ENCODE data around the gene SEPHS1. TPM values are rescaled to one million over a fixed set of nuclear protein-coding genes. Genes with fewer than 3 reads are reported as not detected.
"Not testable (repeated sequence)": the region's sequence is repeated elsewhere in the genome, so short reads cannot be mapped to it uniquely, and the experiment has no call there.

Gene SEPHS1
- total RNA-seq, 1 donor from 2014 or later = 52.9 TPM

DNA sequence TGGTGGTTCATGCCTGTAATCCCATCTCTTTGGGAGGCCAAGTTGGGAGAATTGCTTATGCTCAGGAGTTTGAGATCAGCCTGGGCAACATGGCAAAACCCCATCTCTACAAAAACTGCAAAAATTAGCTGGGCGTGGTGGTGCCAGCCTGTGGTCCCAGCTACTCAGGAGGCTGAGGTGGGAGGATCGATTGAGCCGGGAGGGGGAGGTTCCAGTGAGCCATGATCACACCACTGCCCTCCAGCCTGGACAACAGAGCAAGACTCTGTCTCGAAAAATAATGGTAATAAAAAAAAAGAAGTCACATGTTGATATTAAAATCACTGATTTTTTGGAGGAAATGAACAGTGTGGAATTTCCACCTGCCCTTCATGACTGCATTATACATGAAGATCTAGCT is 64.0 kb downstream of the SEPHS1 start:
- H3K4me1 Mint-ChIP-seq (ENCODE audit: low read depth) = no peaks in the 10 kb centered on the region
- H3K36me3 Mint-ChIP-seq (ENCODE audit: low read depth) = peaks cover 33% of the 10 kb centered on the region
- no peak overlapping the region for H3K27ac Mint-ChIP-seq (ENCODE audit: unreplicated experiment)
- no peak for DNase-seq (ENCODE audit: low spot score)
- TF ChIP-seq, protein P1, sequence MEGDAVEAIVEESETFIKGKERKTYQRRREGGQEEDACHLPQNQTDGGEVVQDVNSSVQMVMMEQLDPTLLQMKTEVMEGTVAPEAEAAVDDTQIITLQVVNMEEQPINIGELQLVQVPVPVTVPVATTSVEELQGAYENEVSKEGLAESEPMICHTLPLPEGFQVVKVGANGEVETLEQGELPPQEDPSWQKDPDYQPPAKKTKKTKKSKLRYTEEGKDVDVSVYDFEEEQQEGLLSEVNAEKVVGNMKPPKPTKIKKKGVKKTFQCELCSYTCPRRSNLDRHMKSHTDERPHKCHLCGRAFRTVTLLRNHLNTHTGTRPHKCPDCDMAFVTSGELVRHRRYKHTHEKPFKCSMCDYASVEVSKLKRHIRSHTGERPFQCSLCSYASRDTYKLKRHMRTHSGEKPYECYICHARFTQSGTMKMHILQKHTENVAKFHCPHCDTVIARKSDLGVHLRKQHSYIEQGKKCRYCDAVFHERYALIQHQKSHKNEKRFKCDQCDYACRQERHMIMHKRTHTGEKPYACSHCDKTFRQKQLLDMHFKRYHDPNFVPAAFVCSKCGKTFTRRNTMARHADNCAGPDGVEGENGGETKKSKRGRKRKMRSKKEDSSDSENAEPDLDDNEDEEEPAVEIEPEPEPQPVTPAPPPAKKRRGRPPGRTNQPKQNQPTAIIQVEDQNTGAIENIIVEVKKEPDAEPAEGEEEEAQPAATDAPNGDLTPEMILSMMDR (IDR thresholded peaks at IDR 0.05) = no peak
- no peak overlapping the region for H3K4me3 Mint-ChIP-seq (ENCODE audit: unreplicated experiment)
- no peaks in the 10 kb centered on the region for H3K9me3 Mint-ChIP-seq (ENCODE audit: low read depth)
- no peaks in the 10 kb centered on the region for H3K27me3 Mint-ChIP-seq (ENCODE audit: low read depth)

DNA sequence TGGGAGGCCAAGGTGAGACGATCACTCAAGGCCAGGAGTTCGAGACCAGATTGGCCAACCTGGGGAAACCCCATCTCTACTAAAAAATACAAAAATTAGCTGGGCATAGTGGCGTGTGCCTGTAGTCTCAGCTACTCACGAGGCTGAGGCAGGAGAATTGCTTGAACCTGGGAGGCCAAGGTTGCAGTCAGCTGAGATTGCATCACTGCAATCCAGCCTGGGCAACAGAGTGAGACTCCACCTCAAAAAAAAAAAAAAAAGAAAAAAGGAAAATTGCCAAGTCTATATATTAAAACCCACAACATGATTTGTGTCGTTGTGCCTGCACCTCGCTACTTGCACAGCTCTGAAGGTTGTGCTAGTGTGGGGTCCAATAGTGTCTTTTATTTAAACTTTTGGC is 65.7 kb downstream of the SEPHS1 start:
- not testable (repeated sequence) for H3K4me1 Mint-ChIP-seq (ENCODE audit: low read depth); DNase-seq (ENCODE audit: low spot score)
- peaks cover 22% of the 10 kb centered on the region for H3K36me3 Mint-ChIP-seq (ENCODE audit: low read depth)

DNA sequence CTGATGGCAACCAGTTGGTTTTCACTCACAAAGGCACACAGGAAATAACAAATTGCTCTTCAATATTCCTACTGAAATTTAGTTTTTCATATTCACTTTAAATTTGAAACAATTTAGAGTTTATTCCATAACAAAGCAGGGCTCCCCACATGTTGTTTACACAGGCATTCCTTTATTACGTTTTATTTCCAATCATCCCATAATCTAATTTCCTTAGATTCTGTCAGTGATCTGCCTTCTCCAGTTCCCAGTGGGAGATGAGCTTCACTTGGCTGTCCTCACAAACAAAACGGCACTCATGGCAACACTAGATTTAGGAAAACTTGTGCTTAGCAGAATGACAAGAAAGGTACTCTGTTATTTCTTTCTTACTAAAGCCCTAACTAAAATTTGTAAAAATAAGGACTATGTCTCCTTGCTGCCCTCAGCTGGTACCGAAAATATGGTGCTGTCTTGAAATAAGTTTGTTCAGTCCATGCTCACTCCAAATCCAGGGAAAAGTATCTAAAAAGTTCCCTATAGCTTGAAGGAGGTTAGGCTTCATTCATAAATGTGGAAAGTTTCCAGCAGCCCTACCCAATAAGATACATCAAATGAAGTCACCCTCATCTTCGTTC is 71.2 kb downstream of the SEPHS1 start:
- TF ChIP-seq, protein P1 (IDR thresholded peaks at IDR 0.05) = peak; percentile 70
- Mint-ChIP-seq H3K9me3 (ENCODE audit: low read depth) (no peaks in the 10 kb centered on the region), H3K4me3 (ENCODE audit: unreplicated experiment) (no peak overlapping the region), H3K27me3 (ENCODE audit: low read depth) (no peaks in the 10 kb centered on the region), H3K4me1 (ENCODE audit: low read depth) (peaks cover 3% of the 10 kb centered on the region), H3K36me3 (ENCODE audit: low read depth) (peaks cover 13% of the 10 kb centered on the region), H3K27ac (ENCODE audit: unreplicated experiment) (no peak overlapping the region)
- DNase-seq (ENCODE audit: low spot score) = no peak

More for the DNA sequence above, 65.7 kb downstream of the SEPHS1 start:
- not testable (repeated sequence) for H3K27me3 Mint-ChIP-seq (ENCODE audit: low read depth); H3K27ac Mint-ChIP-seq (ENCODE audit: unreplicated experiment); H3K4me3 Mint-ChIP-seq (ENCODE audit: unreplicated experiment); H3K9me3 Mint-ChIP-seq (ENCODE audit: low read depth)

DNA sequence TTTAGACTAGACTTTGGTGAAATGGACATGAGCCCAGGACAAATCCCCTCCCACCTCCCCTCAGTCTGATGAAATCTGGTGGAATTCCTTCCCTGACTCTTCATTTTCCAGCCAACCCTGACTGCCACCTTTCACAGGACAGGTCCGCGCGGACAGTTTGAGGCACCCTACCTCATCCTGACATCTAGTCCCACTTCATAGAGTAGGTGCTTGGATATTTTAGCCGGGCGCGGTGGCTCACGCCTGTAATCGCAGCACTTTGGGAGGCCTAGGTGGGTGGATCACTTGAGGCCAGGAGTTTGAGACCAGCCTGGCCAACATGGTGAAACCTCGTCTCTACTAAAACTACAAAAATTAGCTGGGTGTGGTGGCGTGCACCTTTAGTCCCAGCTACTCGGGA is 71.9 kb downstream of the SEPHS1 start:
- not testable (repeated sequence) for H3K9me3 Mint-ChIP-seq (ENCODE audit: low read depth); H3K27me3 Mint-ChIP-seq (ENCODE audit: low read depth); H3K4me1 Mint-ChIP-seq (ENCODE audit: low read depth); DNase-seq (ENCODE audit: low spot score); H3K4me3 Mint-ChIP-seq (ENCODE audit: unreplicated experiment); H3K27ac Mint-ChIP-seq (ENCODE audit: unreplicated experiment); H3K36me3 Mint-ChIP-seq (ENCODE audit: low read depth)

DNA sequence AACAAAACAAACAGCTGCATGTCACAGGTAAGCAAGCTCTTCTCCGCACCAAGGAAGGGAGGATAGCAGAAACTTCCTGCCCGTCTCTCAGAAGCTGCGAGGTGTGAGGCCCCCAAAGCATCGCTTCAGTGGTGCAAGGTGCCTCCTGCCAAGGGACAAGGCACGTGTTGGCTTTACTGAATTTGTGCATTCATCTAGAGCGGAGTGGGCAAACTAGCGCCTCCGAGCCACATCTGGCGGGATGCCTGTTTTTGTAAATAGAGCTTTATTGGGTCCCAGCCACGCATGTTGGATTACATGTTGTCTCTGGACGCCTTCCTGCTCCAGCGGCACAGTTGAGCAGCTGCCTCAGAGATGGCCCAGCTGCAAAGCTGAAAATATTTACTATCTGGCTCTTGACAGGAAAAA is 75.9 kb downstream of the SEPHS1 start:
- Mint-ChIP-seq H3K27me3 (ENCODE audit: low read depth) (no peaks in the 10 kb centered on the region), H3K36me3 (ENCODE audit: low read depth) (no peaks in the 10 kb centered on the region), H3K27ac (ENCODE audit: unreplicated experiment) (no peak overlapping the region), H3K9me3 (ENCODE audit: low read depth) (peaks cover 2% of the 10 kb centered on the region), H3K4me3 (ENCODE audit: unreplicated experiment) (no peak overlapping the region), H3K4me1 (ENCODE audit: low read depth) (peaks cover 15% of the 10 kb centered on the region)
- no peak for DNase-seq (ENCODE audit: low spot score)
- TF ChIP-seq, protein P1 (IDR thresholded peaks at IDR 0.05) = no peak

DNA sequence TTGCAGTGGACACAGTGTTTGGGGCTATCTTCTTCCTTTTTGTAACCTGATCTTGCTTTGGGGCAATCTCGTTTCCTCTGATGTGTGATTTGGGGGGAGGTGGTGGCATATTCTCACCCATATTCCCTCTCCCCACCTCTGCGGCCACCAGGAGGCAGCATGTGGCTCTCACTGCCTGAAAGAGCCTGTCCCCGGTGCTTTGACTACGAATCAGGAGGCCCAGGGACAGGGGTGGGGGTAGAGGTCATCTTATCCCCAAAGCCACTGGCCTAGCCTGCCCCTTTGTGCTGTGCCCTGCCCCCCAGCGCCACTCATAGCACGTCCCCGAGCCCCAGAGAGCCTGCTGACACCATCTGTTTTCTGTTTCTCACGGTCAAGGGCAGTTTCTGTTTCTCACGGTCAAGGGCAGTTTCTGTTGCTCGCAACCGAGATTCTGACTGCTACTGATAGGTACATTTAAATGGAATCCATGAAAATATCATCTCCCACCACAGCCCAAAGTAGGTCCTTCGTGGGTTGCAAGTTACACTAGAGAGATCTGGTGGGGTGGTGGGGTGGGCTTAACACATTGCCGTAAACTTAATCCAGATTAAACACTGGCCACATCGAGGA is 76.4 kb downstream of the SEPHS1 start:
- Mint-ChIP-seq H3K27ac (ENCODE audit: unreplicated experiment) (no peak overlapping the region), H3K27me3 (ENCODE audit: low read depth) (no peaks in the 10 kb centered on the region), H3K4me3 (ENCODE audit: unreplicated experiment) (no peak overlapping the region), H3K36me3 (ENCODE audit: low read depth) (no peaks in the 10 kb centered on the region), H3K9me3 (ENCODE audit: low read depth) (peaks cover 2% of the 10 kb centered on the region), H3K4me1 (ENCODE audit: low read depth) (peaks cover 15% of the 10 kb centered on the region)
- TF ChIP-seq, protein P1 (IDR thresholded peaks at IDR 0.05) = peak; percentile 64
- DNase-seq (ENCODE audit: low spot score) = no peak
